Measurements from ENCODE around the gene CRBN.

DNA sequence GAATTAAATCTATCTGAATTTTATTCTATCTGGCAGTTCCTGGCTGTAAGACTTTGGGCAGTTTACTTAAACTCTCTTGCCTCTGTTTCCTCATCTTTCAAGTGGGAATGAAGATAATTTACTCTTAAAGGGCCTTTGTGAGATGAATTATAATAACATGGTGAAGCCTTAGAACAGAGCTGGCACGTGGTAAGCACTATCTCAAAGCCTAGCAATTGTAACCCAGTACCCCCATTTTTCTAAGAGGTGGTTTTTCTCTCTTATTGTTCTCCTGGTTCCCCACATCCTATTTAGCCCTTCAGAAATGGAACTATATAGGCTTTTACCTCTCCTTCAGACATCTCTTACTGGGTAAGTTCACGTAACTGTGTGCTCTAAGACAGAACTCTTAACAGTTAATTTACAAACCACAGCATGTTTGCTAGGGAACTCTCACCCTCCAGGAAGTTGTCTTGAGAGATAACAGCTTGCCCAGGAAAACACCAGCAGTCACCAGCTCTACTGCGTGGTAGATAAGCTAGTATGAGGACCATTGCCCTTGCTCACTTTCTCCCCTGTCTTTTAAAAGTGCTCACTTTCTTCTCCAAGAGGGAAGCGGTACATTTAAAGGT, 12.3 kb upstream of the CRBN start:
- TF ChIP-seq, protein P1, sequence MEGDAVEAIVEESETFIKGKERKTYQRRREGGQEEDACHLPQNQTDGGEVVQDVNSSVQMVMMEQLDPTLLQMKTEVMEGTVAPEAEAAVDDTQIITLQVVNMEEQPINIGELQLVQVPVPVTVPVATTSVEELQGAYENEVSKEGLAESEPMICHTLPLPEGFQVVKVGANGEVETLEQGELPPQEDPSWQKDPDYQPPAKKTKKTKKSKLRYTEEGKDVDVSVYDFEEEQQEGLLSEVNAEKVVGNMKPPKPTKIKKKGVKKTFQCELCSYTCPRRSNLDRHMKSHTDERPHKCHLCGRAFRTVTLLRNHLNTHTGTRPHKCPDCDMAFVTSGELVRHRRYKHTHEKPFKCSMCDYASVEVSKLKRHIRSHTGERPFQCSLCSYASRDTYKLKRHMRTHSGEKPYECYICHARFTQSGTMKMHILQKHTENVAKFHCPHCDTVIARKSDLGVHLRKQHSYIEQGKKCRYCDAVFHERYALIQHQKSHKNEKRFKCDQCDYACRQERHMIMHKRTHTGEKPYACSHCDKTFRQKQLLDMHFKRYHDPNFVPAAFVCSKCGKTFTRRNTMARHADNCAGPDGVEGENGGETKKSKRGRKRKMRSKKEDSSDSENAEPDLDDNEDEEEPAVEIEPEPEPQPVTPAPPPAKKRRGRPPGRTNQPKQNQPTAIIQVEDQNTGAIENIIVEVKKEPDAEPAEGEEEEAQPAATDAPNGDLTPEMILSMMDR (IDR thresholded peaks at IDR 0.05), result no peak
- TF ChIP-seq POLR2A (IDR thresholded peaks at IDR 0.05), result no peak
